ENCODE data around the gene TSTD1. TPM values are rescaled to one million over a fixed set of nuclear protein-coding genes. Genes with fewer than 3 reads are reported as not detected.

The TSTD1 gene
- total and polyA plus RNA-seq, 9 donors = 13.6 to 200 (median 50.3) TPM

DNA sequence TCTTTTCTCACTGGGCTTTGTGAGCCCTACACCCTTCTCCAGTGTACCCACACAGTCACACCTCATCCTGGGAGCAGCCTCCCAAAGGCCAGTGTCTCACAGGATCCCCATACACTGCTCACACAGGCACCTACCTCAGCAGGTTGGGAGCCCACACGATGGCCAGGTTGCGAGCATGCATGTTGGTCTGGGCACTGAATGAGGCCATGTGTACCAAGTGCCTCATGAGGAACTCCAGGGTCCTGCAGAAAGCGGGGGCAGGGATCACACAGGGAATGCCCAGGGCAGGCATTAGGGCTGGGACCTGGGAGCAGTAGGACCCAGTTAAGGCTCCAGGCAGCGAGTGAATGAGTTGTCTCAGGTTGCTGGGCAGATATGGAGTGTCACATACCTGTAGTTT, 15.5 kb upstream of the TSTD1 start:
- 79 to 82% (median 79%) methylated on average over 3 to 4 of the region's 4 CpGs for WGBS, 3 donors
- TF ChIP-seq POLR2A (IDR thresholded peaks at IDR 0.05) = no peak
- TF ChIP-seq, protein P1, sequence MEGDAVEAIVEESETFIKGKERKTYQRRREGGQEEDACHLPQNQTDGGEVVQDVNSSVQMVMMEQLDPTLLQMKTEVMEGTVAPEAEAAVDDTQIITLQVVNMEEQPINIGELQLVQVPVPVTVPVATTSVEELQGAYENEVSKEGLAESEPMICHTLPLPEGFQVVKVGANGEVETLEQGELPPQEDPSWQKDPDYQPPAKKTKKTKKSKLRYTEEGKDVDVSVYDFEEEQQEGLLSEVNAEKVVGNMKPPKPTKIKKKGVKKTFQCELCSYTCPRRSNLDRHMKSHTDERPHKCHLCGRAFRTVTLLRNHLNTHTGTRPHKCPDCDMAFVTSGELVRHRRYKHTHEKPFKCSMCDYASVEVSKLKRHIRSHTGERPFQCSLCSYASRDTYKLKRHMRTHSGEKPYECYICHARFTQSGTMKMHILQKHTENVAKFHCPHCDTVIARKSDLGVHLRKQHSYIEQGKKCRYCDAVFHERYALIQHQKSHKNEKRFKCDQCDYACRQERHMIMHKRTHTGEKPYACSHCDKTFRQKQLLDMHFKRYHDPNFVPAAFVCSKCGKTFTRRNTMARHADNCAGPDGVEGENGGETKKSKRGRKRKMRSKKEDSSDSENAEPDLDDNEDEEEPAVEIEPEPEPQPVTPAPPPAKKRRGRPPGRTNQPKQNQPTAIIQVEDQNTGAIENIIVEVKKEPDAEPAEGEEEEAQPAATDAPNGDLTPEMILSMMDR (IDR thresholded peaks at IDR 0.05) = no peak
- no peak for TF ChIP-seq EP300 (IDR thresholded peaks at IDR 0.05)

DNA sequence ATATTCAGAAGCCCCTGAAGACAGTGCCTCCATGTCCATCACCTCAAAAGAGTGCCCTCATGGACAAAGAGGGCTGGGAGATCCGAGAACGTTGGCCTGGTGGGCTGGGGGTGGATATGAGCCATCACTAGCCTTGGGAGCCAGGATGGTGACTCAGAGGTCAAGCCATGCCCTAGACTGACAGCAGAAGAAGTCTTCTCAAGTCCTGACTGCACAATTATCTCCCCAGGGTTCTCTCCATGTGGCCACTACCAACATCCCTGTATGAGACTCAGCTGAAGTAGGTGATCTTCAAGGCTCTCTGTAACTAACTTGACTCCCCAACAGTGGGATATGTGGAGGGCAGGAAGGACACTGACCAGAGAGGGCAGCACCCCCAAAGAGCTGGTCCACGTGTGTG, 14.1 kb upstream of the TSTD1 start:
- H3K36me3 ChIP-seq = no peaks in the 10 kb centered on the region
- TF ChIP-seq POLR2A (IDR thresholded peaks at IDR 0.05) (no peak), EP300 (IDR thresholded peaks at IDR 0.05) (no peak)
- TF ChIP-seq, protein P1 (IDR thresholded peaks at IDR 0.05) = no peak
- no peak overlapping the region for H3K27ac ChIP-seq
- 61 to 70% (median 69%) methylated on average over 3 of the region's 3 CpGs for WGBS, 3 donors
- no peaks in the 10 kb centered on the region for H3K27me3 ChIP-seq
- DNase-seq = no peak
- H3K4me1 ChIP-seq (ENCODE audit: insufficient read depth) = no peaks in the 10 kb centered on the region
- no peak overlapping the region for H3K4me3 ChIP-seq
- peaks cover 0 to 4% of the 10 kb centered on the region in 2 donors for H3K9me3 ChIP-seq
- intact Hi-C loops (cut with DNase I) = no loop called here

More for the DNA sequence above, 15.5 kb upstream of the TSTD1 start:
- no peak for DNase-seq
- intact Hi-C loops (cut with DNase I) = no loop called here
- H3K4me1 ChIP-seq (ENCODE audit: insufficient read depth) = no peaks in the 10 kb centered on the region
- no peaks in the 10 kb centered on the region for H3K27me3 ChIP-seq
- no peaks in the 10 kb centered on the region for H3K9me3 ChIP-seq
- no peak overlapping the region for H3K27ac ChIP-seq
- H3K4me3 ChIP-seq = no peak overlapping the region
- H3K36me3 ChIP-seq = no peaks in the 10 kb centered on the region

DNA sequence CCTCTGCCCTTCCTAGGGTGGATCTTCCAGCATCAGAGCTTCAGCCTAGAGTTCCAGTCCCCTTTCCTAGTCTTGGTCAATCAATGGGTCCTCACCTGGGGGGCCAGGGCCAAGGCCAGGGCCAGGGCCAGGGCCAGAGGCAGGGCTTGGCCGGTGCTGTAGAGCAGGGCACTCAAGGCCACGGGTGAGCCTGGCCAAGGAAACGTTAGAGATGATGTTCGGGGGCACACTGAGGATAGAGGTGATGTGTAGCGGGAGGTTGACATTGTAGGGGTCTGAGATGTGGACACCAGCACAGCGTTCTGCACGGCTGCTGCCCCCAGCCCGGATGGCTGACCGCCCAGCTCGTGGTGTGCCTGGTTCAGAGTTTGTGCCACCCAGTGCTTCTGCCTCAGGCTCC, 12.5 kb upstream of the TSTD1 start:
- H3K36me3 ChIP-seq = no peaks in the 10 kb centered on the region
- H3K4me1 ChIP-seq (ENCODE audit: insufficient read depth) = no peaks in the 10 kb centered on the region
- H3K27ac ChIP-seq = no peak overlapping the region
- H3K9me3 ChIP-seq = peaks cover 0 to 9% of the 10 kb centered on the region in 2 donors
- intact Hi-C loops (cut with DNase I) = no loop called here
- 84 to 87% (median 85%) methylated on average over 10 of the region's 10 CpGs for WGBS, 3 donors
- H3K27me3 ChIP-seq = no peaks in the 10 kb centered on the region
- H3K4me3 ChIP-seq = no peak overlapping the region
- no peak for DNase-seq
- TF ChIP-seq POLR2A (IDR thresholded peaks at IDR 0.05) (no peak), EP300 (IDR thresholded peaks at IDR 0.05) (no peak)
- TF ChIP-seq, protein P1 (IDR thresholded peaks at IDR 0.05) = no peak

DNA sequence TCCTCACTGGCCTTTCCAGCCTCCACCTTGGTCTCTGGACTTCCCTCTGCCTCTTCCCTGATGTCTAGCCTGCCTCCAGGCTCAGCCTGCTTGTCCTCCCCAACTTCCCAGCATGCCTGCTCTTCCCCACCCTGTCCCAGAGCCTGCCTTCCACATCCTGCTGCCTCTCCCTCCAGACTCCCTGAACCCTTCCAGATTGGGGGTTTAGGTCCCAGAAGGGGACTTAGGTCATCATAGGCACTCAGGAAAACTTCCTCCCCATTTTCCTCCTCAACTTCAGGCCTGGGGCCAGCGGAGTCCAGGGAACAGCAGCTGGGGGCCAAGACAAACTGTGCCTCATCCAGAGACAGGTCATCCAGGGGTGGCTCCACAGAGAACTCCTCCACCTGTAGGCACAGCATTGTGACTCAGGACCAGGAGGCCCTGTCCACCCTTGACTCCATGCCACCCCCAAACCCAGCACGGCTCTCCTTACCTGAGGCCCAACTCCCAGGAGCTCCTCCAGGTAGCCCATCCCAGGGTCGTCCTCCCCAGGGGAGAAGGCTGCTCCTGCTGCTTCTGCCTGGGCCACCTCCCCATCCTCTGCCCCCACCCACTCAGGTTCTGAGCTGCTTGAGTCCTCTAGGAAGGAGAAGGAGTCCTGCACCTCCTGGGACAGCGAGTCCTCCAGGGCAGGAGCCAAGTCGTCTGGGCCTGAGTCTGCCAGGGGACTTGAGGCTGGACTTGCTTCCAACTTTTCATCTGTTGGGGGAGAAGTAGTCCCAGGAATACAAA, 10.4 kb upstream of the TSTD1 start:
- Histone ChIP-seq H3K4me3 (no peak overlapping the region), H3K4me1 (ENCODE audit: insufficient read depth) (peaks cover under 1% of the 10 kb centered on the region), H3K36me3 (no peaks in the 10 kb centered on the region), H3K27ac (no peak overlapping the region), H3K9me3 (peaks cover 0 to 9% of the 10 kb centered on the region in 2 donors), H3K27me3 (no peaks in the 10 kb centered on the region)
- intact Hi-C loops (cut with DNase I) = loop anchor here in 2 of 4 donors (10.0 kb wide), 1 partner anchor 46 kb away; the partner anchor contains the start of gene KLHDC9 (in 2 of the 2)
- WGBS, 3 donors = 88 to 93% (median 91%) methylated on average over 5 of the region's 5 CpGs
- DNase-seq = no peak
- TF ChIP-seq, protein P1 (IDR thresholded peaks at IDR 0.05) = no peak
- TF ChIP-seq POLR2A (IDR thresholded peaks at IDR 0.05) = no peak
- TF ChIP-seq EP300 (IDR thresholded peaks at IDR 0.05) = no peak

All from ovary (tissue), 9 donors.